Suprapubic skin (tissue), 4 donors: Measurements from ENCODE around the gene DALRD3.

Experiments
- CTCF ChIP-seq, 2 donors: fragments of 200-600 bp in 1 of 2; fragments of 450-650 bp in 1 of 2; sonication (generic) in 1 of 2; IDR thresholded peaks; one replicate each; pipeline ENCODE4 v1.5.1; 2016 to 2019; ENCODE audit warnings: antibody characterized with exemption in 2 of 2, mild to moderate bottlenecking in 1 of 2, moderate library complexity in 1 of 2
- EP300 ChIP-seq: sonication (generic); formaldehyde crosslinking; IDR thresholded peaks from one replicate; pipeline ENCODE4 v1.6.1; 2017; ENCODE audit warnings: antibody characterized with exemption
- POLR2A ChIP-seq, 2 donors: fragments of 450-650 bp; IDR thresholded peaks; one replicate each; pipeline ENCODE4 v1.6.1; 2017; ENCODE audit warnings: antibody characterized with exemption in 2 of 2, mild to moderate bottlenecking in 2 of 2, moderate library complexity in 2 of 2
- POLR2AphosphoS5 ChIP-seq, 3 donors: sonication (generic); formaldehyde crosslinking; IDR thresholded peaks; one replicate each; pipeline ENCODE4 v1.6.1; 2017; ENCODE audit warnings: antibody characterized with exemption in 3 of 3

DNA sequence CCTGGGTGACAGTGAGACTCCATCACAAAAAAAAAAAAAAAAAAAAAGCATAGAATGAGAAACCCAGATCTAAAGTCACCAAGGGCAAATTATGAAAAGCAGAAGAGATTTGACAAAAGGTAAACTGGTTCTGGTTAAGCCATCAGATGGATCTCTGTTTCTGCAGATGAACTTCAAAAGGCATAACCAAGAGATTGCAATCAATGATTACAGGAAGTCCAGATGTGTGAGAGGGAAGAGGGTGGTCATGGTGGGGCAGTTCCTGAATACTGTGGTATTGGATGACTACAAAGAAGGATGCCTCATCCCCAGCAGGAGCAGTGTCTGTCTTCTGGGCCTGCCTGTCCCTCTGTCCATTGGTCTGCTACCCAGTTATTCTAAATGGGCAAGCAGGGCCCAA, 24.5 kb downstream of the DALRD3 start:
- TF ChIP-seq POLR2A (IDR thresholded peaks at IDR 0.05) (no peak), POLR2AphosphoS5 (IDR thresholded peaks at IDR 0.05) (no peak), EP300 (no peak), CTCF (IDR thresholded peaks at IDR 0.05) (no peak)
